ENCODE data around the gene VWA8.
A peak's percentile ranks its signal among the peaks of the same experiment; 100 is the strongest.
"Not testable (repeated sequence)": the region's sequence is repeated elsewhere in the genome, so short reads cannot be mapped to it uniquely, and the experiment has no call there.

Gene VWA8

DNA sequence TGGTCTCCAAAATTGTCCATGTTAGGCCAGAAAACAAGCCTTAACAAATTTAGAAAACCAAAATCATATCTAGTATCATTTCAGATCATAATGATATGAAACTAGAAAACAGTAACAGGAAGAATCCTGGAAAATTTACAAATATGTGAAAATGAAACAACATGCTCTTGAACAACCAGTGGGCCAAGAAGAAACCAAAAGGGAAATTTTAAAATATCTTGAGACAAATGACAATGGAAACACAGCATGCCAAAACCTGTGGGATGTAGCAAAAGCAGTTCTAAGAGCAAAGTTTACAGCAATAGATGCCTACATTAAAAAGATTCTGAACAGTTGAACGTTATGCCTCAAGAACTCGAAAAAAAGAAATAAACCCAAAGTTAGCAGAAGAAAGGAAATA lies 32.6 kb downstream of the VWA8 start:
- Mint-ChIP-seq H3K27me3 (no peaks in the 10 kb centered on the region), H3K36me3 (peaks cover 40% of the 10 kb centered on the region), H3K27ac (peak overlapping the region; percentile 61), H3K4me1 (peaks cover 36% of the 10 kb centered on the region), H3K9me3 (peaks cover 26% of the 10 kb centered on the region), H3K4me3 (peak overlapping the region; percentile 53)
- DNase-seq = no peak
- CTCF ChIA-PET = no interaction called here

DNA sequence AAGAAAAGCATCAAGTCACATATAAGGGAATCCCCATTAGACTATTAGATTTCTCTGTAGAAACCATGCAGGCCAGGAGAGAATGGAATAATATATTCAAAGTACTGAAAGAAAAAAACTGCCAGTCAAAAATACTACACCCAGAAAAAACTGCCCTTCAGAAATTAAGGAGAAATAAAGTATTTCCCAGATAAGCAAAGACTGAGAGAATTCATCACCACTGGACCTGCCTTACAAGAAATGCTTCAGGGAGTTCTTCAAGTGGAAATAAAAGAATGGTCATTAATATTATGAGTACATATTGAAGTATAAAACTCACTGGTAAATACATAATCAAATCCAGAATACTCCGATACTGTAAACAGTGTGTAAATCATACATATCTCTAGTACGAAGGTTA lies 35.9 kb downstream of the VWA8 start:
- Mint-ChIP-seq H3K4me1 (peaks cover 48% of the 10 kb centered on the region), H3K27me3 (no peaks in the 10 kb centered on the region), H3K36me3 (peaks cover 68% of the 10 kb centered on the region), H3K27ac (no peak overlapping the region), H3K9me3 (peaks cover 45% of the 10 kb centered on the region), H3K4me3 (no peak overlapping the region)
- CTCF ChIA-PET = interaction anchor here (0.6 to 1.1 kb wide), 2 partner anchors 22 to 31 kb away, joined by 3 read pairs; no protein-coding TSS in a partner anchor
- DNase-seq = no peak

- H3K4me3 Mint-ChIP-seq, DNase-seq, H3K27ac Mint-ChIP-seq, CTCF ChIA-PET, H3K27me3 Mint-ChIP-seq: not testable (repeated sequence)
- peaks cover 59% of the 10 kb centered on the region for H3K36me3 Mint-ChIP-seq
- H3K4me1 Mint-ChIP-seq = peaks cover 49% of the 10 kb centered on the region
- peaks cover 45% of the 10 kb centered on the region for H3K9me3 Mint-ChIP-seq
Measured at GRCh38 chr13:41922894-41923293, 38.0 kb downstream of the VWA8 start.

- no peak for DNase-seq
- no peak overlapping the region for H3K27ac Mint-ChIP-seq
- no peak overlapping the region for H3K4me3 Mint-ChIP-seq
- H3K4me1 Mint-ChIP-seq = peaks cover 65% of the 10 kb centered on the region
- CTCF ChIA-PET = no interaction called here
- no peaks in the 10 kb centered on the region for H3K27me3 Mint-ChIP-seq
- H3K36me3 Mint-ChIP-seq = peaks cover 53% of the 10 kb centered on the region
- peaks cover 33% of the 10 kb centered on the region for H3K9me3 Mint-ChIP-seq
Measured at GRCh38 chr13:41919741-41920487, 41.0 kb downstream of the VWA8 start.

DNA sequence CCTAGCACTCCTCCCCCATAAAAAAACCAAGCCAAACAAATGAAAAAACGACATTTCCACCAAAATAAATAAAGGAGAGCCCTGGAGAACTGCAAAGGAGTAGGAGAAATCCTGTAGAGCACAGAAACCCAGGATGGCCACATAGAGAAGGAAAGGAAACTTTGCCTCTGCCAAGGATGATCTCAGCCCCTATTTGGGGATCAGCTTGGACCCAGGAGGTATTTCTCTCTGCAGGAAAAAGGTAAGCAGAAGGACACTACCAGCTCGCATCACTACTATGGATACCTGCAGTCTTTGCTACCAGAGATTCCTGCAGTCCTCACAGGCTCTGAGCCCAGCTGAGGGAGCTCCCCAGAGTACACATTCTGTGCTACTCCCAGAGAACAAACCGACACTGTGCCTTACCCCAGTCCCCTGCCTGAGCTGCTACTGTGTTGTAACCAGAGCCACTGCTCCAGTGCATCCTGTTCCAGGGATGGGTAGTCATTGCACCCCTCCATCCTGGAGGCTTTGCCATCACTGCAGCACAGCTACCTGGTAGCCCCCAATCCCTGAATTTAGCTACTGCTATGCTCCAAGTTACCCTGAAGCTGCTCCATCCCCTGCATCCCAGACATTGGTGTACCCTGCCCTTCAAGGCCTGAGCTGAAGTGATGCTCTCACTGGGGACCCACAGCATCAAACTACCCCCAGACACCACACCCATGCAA lies 41.7 kb downstream of the VWA8 start:
- DNase-seq = no peak
- H3K27me3 Mint-ChIP-seq = no peaks in the 10 kb centered on the region
- H3K9me3 Mint-ChIP-seq = peaks cover 28% of the 10 kb centered on the region
- H3K36me3 Mint-ChIP-seq = peaks cover 49% of the 10 kb centered on the region
- H3K27ac Mint-ChIP-seq = no peak overlapping the region
- H3K4me1 Mint-ChIP-seq = peaks cover 67% of the 10 kb centered on the region
- H3K4me3 Mint-ChIP-seq = no peak overlapping the region
- CTCF ChIA-PET = no interaction called here

DNA sequence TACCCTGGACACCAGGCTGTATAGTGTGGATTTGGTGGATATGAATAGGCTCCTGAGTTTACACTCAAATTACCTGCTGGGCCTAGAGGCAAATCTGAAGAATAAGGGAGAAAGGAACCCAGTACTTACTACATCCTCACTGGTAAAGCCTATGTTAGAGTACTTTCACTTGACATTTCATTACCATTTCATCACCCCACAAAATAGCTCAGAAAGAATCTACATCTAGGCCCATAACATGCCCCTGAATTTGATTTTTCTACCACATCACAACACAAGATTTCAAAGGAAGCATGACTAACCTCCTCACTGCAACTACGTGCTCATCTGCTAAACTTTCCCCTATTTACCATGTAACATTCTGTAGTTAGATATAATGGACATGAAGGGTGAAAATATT lies 43.3 kb downstream of the VWA8 start:
- H3K4me3 Mint-ChIP-seq = peak overlapping the region; percentile 19
- H3K4me1 Mint-ChIP-seq = peaks cover 54% of the 10 kb centered on the region
- no peaks in the 10 kb centered on the region for H3K27me3 Mint-ChIP-seq
- peaks cover 37% of the 10 kb centered on the region for H3K36me3 Mint-ChIP-seq
- peak overlapping the region; percentile 92 for H3K27ac Mint-ChIP-seq
- CTCF ChIA-PET = interaction anchor here (1.4 kb wide), 1 partner anchor 13 kb away, joined by 3 read pairs; no protein-coding TSS in a partner anchor
- peaks cover 13% of the 10 kb centered on the region for H3K9me3 Mint-ChIP-seq
- no peak for DNase-seq

GRCh38 chr13:41916173-41916954 lies 44.5 kb downstream of the VWA8 start:
- peaks cover 48% of the 10 kb centered on the region for H3K4me1 Mint-ChIP-seq
- no peaks in the 10 kb centered on the region for H3K27me3 Mint-ChIP-seq
- peaks cover 26% of the 10 kb centered on the region for H3K36me3 Mint-ChIP-seq

DNA sequence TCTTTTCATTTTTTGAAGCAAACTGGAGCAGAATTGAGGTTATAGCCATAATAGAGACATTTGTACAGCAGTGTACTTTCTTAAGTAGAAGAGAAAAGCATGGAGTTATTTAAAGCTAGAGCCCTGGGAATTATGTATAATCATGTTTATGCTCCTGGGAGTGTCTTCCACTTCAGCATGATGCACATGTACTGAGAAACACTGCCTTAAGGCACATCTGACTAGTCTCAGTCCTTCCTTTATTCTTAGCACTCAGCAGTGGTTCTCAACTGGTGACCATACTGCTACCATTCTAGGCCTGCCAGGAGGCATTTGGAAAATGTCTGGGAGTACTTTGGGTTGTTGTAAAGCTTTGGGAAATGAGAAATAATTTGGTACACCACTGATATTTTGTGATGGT lies 45.8 kb downstream of the VWA8 start:
- peaks cover 43% of the 10 kb centered on the region for H3K4me1 Mint-ChIP-seq
- peaks cover 20% of the 10 kb centered on the region for H3K36me3 Mint-ChIP-seq
- no peak for DNase-seq
- H3K27me3 Mint-ChIP-seq = no peaks in the 10 kb centered on the region
- CTCF ChIA-PET = interaction anchor here (1.1 kb wide), 1 partner anchor 561 kb away, joined by 3 read pairs; no protein-coding TSS in a partner anchor
- H3K4me3 Mint-ChIP-seq = no peak overlapping the region
- no peaks in the 10 kb centered on the region for H3K9me3 Mint-ChIP-seq
- H3K27ac Mint-ChIP-seq = no peak overlapping the region

More at GRCh38 chr13:41916173-41916954, 44.5 kb downstream of the VWA8 start:
- CTCF ChIA-PET = interaction anchor here (1.1 kb wide), 1 partner anchor 562 kb away, joined by 3 read pairs; no protein-coding TSS in a partner anchor
- H3K27ac Mint-ChIP-seq = peak overlapping the region; percentile 95
- peaks cover 2% of the 10 kb centered on the region for H3K9me3 Mint-ChIP-seq
- H3K4me3 Mint-ChIP-seq = peak overlapping the region; percentile 60
- DNase-seq = no peak

- Mint-ChIP-seq H3K27me3 (no peaks in the 10 kb centered on the region), H3K9me3 (no peaks in the 10 kb centered on the region), H3K27ac (no peak overlapping the region), H3K4me1 (peaks cover 38% of the 10 kb centered on the region), H3K4me3 (no peak overlapping the region), H3K36me3 (peaks cover 20% of the 10 kb centered on the region)
- CTCF ChIA-PET = no interaction called here
- DNase-seq = no peak
Measured at GRCh38 chr13:41914552-41914951, 46.4 kb downstream of the VWA8 start.

GRCh38 chr13:41909506-41909905 lies 51.4 kb downstream of the VWA8 start:
- Mint-ChIP-seq H3K36me3 (peaks cover 23% of the 10 kb centered on the region), H3K4me3 (no peak overlapping the region)
- CTCF ChIA-PET = interaction anchor here (0.5 kb wide), 1 partner anchor 40 kb away, joined by 6 read pairs; no protein-coding TSS in a partner anchor

DNA sequence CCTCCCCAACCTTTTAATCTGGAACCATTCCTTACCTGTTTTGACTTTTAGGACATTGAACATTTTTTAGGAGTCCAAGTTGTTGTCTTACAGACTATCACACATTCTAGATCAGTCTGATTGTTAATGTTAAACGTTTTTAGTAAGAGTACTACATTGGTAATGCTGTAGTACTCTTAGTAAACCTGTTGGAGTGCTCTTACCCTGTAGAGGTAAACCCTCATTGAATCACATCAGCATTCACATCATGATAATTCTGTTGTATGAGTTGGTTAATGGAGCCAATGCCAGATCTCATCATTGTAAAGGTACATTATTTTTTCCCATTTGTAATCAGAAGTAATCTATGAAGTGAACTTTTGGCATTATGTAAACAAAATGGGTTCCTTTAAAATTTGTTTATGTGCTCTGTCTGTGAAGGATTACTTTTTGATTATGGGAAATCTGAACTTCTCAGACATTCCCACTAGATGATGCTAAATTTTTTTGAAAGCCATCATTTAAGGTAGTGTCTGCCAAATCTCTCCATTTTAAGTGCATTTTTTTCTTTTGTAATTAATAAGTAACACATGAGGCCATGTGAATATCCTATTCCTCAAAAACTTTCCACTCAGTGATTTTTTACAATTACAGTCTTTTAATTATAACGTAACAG lies 55.2 kb downstream of the VWA8 start:
- Mint-ChIP-seq H3K4me3 (no peak overlapping the region), H3K4me1 (peaks cover 5% of the 10 kb centered on the region), H3K9me3 (no peaks in the 10 kb centered on the region), H3K27me3 (no peaks in the 10 kb centered on the region), H3K36me3 (peaks cover 21% of the 10 kb centered on the region), H3K27ac (no peak overlapping the region)
- DNase-seq = no peak
- CTCF ChIA-PET = interaction anchor here (1.7 to 2.2 kb wide), 2 partner anchors 35 to 202 kb away, joined by 4 to 5 read pairs; no protein-coding TSS in a partner anchor

More at GRCh38 chr13:41909506-41909905, 51.4 kb downstream of the VWA8 start:
- Mint-ChIP-seq H3K27me3 (no peaks in the 10 kb centered on the region), H3K9me3 (no peaks in the 10 kb centered on the region), H3K4me1 (peaks cover 2% of the 10 kb centered on the region), H3K27ac (no peak overlapping the region)
- no peak for DNase-seq

GRCh38 chr13:41900918-41901317 lies 60.0 kb downstream of the VWA8 start:
- Mint-ChIP-seq H3K36me3 (peaks cover 11% of the 10 kb centered on the region), H3K27ac (no peak overlapping the region), H3K4me1 (peaks cover 5% of the 10 kb centered on the region), H3K4me3 (no peak overlapping the region), H3K27me3 (no peaks in the 10 kb centered on the region), H3K9me3 (no peaks in the 10 kb centered on the region)
- DNase-seq = no peak
- CTCF ChIA-PET = no interaction called here

- H3K4me3 Mint-ChIP-seq, H3K36me3 Mint-ChIP-seq, H3K27me3 Mint-ChIP-seq, H3K9me3 Mint-ChIP-seq, H3K4me1 Mint-ChIP-seq, H3K27ac Mint-ChIP-seq, CTCF ChIA-PET, DNase-seq: not testable (repeated sequence)
Measured at GRCh38 chr13:41898411-41898810, 62.5 kb downstream of the VWA8 start.

DNA sequence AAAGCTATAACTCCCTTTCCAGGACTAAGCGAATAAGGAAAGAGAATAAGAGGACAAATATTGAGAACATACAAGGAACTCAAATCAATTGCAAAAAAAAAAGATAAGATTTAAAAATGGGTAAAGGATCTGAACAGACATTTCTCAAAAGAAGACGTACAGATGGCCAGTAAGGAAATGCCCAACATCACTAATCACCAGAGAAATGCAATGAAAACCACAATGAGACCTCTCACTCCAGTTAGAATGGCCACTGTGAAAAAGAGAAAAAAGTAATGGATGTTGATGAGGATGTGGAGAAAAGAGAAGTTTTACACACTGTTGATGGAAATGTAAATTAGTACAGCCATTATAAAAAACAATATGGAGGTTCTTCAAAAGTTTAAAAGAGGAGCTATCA lies 63.8 kb downstream of the VWA8 start:
- DNase-seq = no peak
- Mint-ChIP-seq H3K9me3 (no peaks in the 10 kb centered on the region), H3K4me3 (no peak overlapping the region), H3K36me3 (peaks cover 3% of the 10 kb centered on the region), H3K27me3 (no peaks in the 10 kb centered on the region), H3K4me1 (no peaks in the 10 kb centered on the region), H3K27ac (no peak overlapping the region)
- CTCF ChIA-PET = no interaction called here

Measured in activated naive CD4-positive, alpha-beta T cell treated with anti-CD3 and anti-CD28 coated beads, Interleukin-2, amount 10 ng/mL, durations not matched to agents 7 days and 5 days (primary cell).